GM21515 (cell line): ENCODE results near the gene REC114.
"Not testable (repeated sequence)": the region's sequence is repeated elsewhere in the genome, so short reads cannot be mapped to it uniquely, and the experiment has no call there.

Experiments used
- ATAC-seq: cut with Tn5 transposase; IDR thresholded peaks from one replicate; pipeline ENCODE4 v1.9.1; 2021; ENCODE audit not compliant: unreplicated experiment

Gene REC114

DNA sequence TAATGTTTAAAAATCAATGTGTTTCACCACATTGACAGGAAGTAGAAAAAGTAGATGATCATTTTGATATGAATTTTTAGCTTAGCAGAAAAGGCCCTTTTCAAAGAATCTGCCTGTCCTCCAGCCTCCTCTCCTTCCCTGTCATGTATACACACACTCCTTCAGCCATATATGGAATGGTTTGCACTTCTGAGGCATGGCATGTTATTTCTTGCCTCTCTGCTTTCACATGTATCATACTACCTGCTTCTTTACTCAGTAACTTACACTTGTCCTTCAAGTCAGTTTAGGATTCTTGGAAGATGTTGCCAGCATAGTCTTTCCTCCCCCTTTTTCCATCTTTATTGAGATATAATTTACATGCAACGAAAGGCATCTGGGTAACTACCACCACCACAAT, 79.0 kb downstream of the REC114 start:
- ATAC-seq, result no peak

- ATAC-seq, result no peak
These were observed 82.0 kb downstream of the REC114 start for GRCh38 chr15:73524919-73525318.

GRCh38 chr15:73527598-73527997, 84.6 kb downstream of the REC114 start:
- no peak for ATAC-seq

DNA sequence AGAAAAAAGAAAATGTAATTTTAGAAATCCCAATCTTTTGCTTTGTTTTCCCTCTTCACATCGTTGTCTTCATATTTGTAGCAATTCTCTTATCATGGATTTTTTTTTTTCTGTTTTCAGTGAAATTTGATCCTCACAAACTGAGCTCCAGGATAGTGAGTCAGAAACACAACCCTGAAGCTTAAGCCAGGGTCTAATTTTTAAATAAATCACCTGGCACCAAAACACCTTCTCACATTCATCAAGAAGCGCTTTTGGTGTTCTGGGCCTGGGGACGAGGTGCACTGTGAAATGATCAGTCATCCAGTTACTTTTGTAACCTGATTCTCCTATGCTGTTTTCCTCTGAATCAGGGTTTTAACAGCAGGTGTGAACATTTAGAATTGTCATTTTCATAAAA, 87.7 kb downstream of the REC114 start:
- no peak for ATAC-seq

DNA sequence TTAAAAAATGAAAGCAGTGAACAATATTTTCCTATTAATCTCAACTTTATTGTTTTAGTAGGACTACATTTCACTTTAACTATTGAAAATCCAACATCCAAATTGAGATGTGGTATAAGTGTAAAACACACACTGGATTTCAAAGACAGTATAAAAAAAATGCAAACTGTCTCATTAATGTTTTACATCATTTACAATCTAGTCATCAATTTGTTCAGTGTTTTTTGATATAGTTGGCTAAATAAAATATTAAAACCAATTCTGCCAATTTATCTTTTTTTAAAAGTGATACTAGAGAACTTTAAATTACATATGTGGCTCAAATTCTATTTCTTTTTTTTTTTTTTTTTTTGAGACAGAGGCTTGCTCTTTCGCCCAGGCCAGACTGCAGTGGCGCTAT, 95.2 kb downstream of the REC114 start:
- no peak for ATAC-seq

DNA sequence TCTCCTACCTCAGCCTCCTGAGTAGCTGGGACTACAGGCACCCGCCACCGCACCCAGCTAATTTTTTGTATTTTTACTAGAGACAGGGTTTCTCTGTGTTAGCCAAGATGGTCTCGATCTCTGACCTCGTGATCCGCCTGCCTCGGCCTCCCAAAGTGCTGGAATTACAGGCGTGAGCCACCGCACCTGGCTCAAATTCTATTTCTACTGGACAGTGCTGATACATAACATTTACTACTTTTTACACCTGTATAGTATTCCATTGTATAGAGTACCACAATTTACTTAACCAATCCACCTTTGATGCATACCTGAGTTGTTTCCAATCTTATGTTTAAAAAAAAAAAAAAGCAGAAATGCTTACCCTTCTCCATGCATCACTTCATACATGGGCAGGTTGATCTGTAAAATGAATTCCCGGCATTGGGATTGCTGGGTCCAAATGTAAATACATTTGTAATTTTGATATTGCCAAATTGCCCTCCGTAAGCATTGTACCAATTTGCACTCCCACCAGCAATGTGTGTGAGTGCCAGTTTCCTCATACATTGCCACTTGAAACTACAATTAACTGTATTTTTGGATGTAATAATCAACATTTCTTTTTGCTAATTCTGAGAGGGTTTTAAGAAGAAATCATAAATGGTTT, 95.7 kb downstream of the REC114 start:
- ATAC-seq, result no peak

DNA sequence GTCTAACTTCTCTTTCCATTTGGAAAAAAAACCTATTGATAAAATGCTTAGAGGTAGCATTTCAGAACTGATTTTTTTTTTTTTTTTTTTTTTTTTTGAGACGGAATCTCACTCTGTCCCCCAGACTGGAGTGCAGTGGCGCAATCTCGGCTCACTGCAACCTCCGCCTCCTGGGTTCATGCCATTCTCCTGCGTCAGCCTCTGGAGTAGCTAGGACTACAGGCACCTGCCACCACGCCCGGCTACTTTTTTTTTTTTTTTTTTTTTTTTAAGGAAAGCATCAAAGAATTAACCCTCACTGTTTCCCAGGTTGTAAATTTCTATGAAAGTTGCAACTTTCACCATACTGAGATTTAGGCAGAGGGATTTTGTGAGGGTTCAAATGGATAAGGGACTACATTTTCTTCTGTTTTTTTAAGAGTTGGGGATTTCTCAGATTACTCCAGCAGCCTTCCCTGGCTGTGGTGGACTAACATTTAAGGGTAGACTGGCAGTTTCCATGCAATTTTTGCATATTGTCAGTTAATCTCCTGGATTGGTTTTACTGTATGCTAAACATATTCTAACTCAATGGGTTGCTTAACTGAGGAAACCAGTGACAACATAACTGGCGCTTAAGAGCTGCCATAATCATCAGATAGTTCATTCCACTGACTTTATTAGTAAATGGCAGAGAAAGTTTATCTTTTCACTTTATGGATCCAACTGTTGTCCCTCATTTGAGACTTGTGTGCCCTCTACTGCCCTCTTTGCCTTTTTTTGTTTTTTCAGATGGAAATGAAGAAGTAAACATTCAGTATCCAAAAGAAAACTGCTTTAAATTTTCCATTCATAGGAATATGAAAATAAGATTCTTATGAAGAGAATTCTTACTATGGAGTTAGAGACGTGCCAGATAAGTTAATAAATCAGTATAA, 96.5 kb downstream of the REC114 start:
- ATAC-seq, result no peak

- no peak for ATAC-seq
These were observed 97.2 kb downstream of the REC114 start for GRCh38 chr15:73540161-73540560.

GRCh38 chr15:73541479-73541878, 98.5 kb downstream of the REC114 start:
- ATAC-seq, result no peak

- not testable (repeated sequence) for ATAC-seq
These were observed 106.0 kb downstream of the REC114 start for GRCh38 chr15:73548925-73549324.

DNA sequence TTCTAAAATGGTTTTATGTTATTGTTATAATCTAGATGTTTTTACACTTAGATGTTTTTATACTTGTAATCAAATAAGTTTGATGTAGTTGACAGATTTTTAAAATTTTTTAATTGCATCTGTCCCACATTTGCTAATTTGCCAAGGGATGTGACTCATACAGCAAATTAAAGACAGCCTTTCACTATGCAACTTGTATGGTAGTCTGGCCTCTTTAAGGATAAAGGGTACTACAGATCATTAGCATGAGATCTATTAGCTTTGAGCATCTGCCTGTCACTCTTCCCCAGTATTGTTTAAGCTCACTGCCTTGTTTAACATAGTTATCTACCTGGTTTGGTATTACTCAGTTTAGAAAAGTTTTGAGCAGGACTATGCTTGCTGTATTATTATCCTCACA, 107.2 kb downstream of the REC114 start:
- no peak for ATAC-seq

- ATAC-seq, result no peak
These were observed 112.1 kb downstream of the REC114 start for GRCh38 chr15:73555080-73555479.

DNA sequence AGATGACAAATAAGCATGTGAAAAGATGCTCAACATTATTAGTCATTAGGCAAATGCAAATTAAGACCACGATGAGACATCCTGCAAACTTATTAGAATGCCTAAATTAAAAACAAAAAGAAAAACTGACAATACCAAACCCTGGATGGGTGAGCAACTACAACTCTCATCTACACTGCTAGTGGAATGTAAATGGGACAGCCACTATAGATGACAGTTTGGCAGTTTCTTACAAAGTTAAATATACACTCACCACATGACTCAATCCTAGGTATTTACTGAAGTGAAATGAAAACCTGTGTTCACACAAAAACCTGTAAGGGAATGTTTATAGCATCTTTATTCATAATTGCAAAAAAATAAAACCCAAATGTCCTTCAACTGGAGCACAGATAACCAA, 115.6 kb downstream of the REC114 start:
- ATAC-seq, result no peak

DNA sequence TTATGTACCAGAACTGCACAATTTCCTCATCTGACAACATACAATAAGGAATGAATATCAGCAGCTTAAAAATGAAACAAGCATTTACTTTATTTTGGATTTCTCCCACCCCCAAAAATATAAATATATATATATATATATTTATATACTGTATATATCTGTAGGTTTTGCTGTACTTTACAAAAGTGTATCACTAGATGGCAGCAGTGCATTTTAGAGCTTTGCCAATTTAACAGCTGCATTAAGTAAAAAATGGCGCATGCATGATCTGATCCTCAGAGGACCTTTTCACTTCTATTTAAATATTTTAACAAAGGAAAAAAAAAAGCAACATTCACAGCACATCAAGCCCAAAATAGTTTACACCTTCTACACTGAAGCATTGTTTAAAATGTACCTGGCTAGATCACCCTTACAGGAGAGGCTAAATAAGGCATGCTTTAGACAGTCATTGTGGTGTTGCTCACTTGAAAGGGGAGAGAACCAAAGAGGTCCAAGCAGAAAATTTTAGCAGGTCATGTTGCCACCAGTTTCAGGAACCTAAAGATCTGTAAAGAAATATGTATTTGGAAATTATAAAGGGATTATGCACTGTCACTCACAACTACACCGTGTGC, 117.6 kb downstream of the REC114 start:
- no peak for ATAC-seq

DNA sequence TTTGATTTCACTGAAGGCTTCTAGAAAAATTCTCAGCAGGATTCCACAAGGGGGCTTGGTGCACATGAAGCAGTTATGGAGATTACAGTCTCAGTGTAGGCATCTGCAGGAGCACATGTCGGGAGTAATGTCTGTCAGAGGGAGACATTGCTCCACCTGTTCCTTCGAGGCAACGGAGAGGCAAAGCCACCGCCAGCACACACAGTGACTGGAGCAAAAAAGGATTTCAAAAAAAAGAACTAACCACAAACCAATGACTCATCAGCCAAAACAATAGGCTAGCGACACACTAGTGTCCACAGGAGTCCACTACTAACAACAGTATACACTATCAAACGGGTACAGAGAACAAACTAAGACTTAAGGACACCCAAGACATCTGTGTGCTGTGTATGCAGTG, 121.3 kb downstream of the REC114 start:
- no peak for ATAC-seq

- ATAC-seq, result no peak
These were observed 124.1 kb downstream of the REC114 start for GRCh38 chr15:73567020-73567419.

GRCh38 chr15:73568564-73569280, 125.8 kb downstream of the REC114 start:
- no peak for ATAC-seq

DNA sequence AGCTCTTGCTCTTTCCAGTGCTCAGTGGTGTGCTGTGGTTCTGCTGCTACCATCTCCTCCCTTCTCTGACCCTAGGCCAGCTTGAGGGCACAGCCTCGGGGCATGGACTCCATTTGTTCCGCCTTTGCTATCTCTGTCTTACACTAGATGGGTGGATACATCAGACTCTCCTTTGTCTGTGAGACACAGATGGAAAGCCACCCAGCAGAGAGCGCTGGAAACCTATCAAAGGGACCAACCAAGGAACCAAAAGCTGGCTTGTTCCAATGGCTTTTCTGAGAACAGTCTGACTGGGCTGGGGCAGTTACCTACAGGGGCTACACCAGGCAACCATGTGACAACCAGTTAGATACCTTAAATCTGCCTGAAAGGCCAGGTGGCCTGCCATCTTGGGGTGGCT, 126.4 kb downstream of the REC114 start:
- ATAC-seq, result no peak

DNA sequence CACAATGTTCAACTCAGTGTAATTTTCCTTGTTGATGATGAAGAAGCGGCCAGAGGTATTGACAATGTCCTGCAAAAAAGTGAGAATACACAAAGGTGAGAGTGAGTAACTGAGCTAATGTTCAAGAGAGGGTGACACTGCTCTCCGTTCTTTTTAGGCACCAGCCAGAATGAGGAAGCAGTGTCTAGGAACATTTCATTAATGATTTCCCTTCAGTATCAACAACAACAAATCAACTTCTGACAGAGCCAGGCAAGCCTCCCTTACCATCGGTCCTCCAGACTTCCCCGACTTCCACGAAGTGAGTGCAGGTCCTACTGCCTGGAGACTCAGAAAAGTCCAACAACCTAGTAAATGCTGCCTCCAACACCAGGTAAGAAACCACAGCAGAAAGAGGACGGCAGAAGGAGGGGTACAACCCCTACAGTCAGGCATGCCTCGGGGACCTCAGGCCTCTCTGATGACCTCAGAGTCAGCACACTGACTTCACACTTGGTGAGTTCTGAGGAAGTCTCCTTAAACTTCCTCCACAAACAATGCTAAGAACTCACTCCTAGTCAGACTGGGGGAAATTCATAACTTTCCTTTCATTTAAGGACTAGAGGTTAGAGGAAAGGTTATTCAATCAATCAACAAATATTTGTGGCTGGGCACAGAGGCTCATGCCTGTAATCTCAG, 127.5 kb downstream of the REC114 start:
- no peak for ATAC-seq

GRCh38 chr15:73571346-73571745, 128.4 kb downstream of the REC114 start:
- no peak for ATAC-seq

DNA sequence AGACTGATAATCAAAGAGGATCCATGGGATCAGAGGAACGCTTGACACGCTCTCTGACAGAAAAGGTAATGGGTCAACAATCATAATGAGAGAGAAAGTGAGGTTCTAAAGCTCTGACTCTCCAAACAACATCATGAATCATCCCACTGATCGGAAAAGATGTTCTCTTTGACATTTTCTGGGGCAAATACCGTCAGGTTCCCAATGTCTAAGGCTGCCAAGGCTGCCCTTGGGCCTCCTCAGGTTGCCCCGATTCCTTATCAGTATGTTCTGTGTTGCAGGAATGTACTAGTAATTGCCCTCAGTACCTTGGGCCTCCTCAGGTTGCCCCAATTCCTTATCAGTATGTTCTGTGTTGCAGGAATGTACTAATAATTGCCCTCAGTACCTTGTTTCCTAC, 129.3 kb downstream of the REC114 start:
- ATAC-seq, result no peak
